ENCODE results near the gene WWC2.

Gene WWC2

GRCh38 chr4:183139972-183140570 lies 41.0 kb downstream of the WWC2 start:
- H2BK120ac ChIP-seq (ENCODE audit: low read depth, low read length) = no peak overlapping the region
- no peak overlapping the region for H2BK12ac ChIP-seq (ENCODE audit: low read length in 2 of 2)
- no peak for DNase-seq
- no peak overlapping the region for H2BK15ac ChIP-seq (ENCODE audit: low read depth, poor library complexity, severe bottlenecking)
- peak overlapping the region; percentile 82 for H2AK5ac ChIP-seq (ENCODE audit: low read length, severe bottlenecking)
- H4K91ac ChIP-seq (ENCODE audit: low read length) = no peak overlapping the region
- peak overlapping the region in 1 of 2 experiments; percentile 16 for H3K18ac ChIP-seq (ENCODE audit: low read depth in 1 of 2, low read length in 2 of 2)
- H2BK5ac ChIP-seq (ENCODE audit: low read depth, low read length, poor library complexity, severe bottlenecking) = no peak overlapping the region
- no peak overlapping the region for H3K4me3 ChIP-seq (ENCODE audit: insufficient read depth in 1 of 2, low read depth in 1 of 2, low read length in 2 of 2)
- WGBS = 84% methylated on average over 8 of the region's 9 CpGs
- H3K14ac ChIP-seq (ENCODE audit: low read length in 2 of 2) = no peak overlapping the region
- H3K27ac ChIP-seq (ENCODE audit: low read length, poor library complexity, severe bottlenecking) = peak overlapping the region; percentile 37
- H3K4me2 ChIP-seq (ENCODE audit: low read length, poor library complexity, severe bottlenecking) = no peak overlapping the region
- H3K4me1 ChIP-seq (ENCODE audit: control insufficient read depth, insufficient read depth, low read depth, low read length) = peaks cover 2% of the 10 kb centered on the region
- no peaks in the 10 kb centered on the region for H3K27me3 ChIP-seq (ENCODE audit: control insufficient read depth in 1 of 2, insufficient read depth in 1 of 2, low read length in 2 of 2)
- H3K79me1 ChIP-seq (replicated peaks; ENCODE audit: low read length, poor library complexity, severe bottlenecking) = peaks cover 15% of the 10 kb centered on the region
- H3K9me3 ChIP-seq (ENCODE audit: control insufficient read depth, low read length) = no peaks in the 10 kb centered on the region
- no peak overlapping the region for H2AFZ ChIP-seq (ENCODE audit: low read depth, low read length)
- H3K36me3 ChIP-seq (ENCODE audit: control insufficient read depth in 1 of 2, insufficient read depth in 2 of 2, low read depth in 1 of 2, low read length in 2 of 2) = no peaks in the 10 kb centered on the region
- H3K23ac ChIP-seq (ENCODE audit: low read length in 2 of 2) = no peak overlapping the region
- H3K4ac ChIP-seq (ENCODE audit: low read depth in 1 of 2, low read length in 2 of 2) = no peak overlapping the region
- no peak overlapping the region for H3K9ac ChIP-seq (ENCODE audit: low read length)
- peak overlapping the region; percentile 23 for H4K8ac ChIP-seq (ENCODE audit: low read length)

GRCh38 chr4:183140911-183141320 lies 41.9 kb downstream of the WWC2 start:
- H3K4me3 ChIP-seq (ENCODE audit: insufficient read depth in 1 of 2, low read depth in 1 of 2, low read length in 2 of 2) = no peak overlapping the region
- peaks cover 17% of the 10 kb centered on the region for H3K79me1 ChIP-seq (replicated peaks; ENCODE audit: low read length, poor library complexity, severe bottlenecking)
- peak; percentile 54 for DNase-seq
- no peak overlapping the region for H3K14ac ChIP-seq (ENCODE audit: low read length in 2 of 2)
- peak overlapping the region in 1 of 2 experiments; percentile 13 for H3K18ac ChIP-seq (ENCODE audit: low read depth in 1 of 2, low read length in 2 of 2)
- H4K8ac ChIP-seq (ENCODE audit: low read length) = no peak overlapping the region
- no peaks in the 10 kb centered on the region for H3K9me3 ChIP-seq (ENCODE audit: control insufficient read depth, low read length)
- WGBS = 7% methylated on average over 2 of the region's 2 CpGs
- H4K91ac ChIP-seq (ENCODE audit: low read length) = no peak overlapping the region
- H3K4me1 ChIP-seq (ENCODE audit: control insufficient read depth, insufficient read depth, low read depth, low read length) = peaks cover 2% of the 10 kb centered on the region
- H2BK12ac ChIP-seq (ENCODE audit: low read length in 2 of 2) = no peak overlapping the region
- peak overlapping the region; percentile 62 for H3K27ac ChIP-seq (ENCODE audit: low read length, poor library complexity, severe bottlenecking)
- no peak overlapping the region for H2AK5ac ChIP-seq (ENCODE audit: low read length, severe bottlenecking)
- H3K27me3 ChIP-seq (ENCODE audit: control insufficient read depth in 1 of 2, insufficient read depth in 1 of 2, low read length in 2 of 2) = no peaks in the 10 kb centered on the region
- H3K9ac ChIP-seq (ENCODE audit: low read length) = peak overlapping the region; percentile 6
- H2BK15ac ChIP-seq (ENCODE audit: low read depth, poor library complexity, severe bottlenecking) = no peak overlapping the region
- no peak overlapping the region for H2BK120ac ChIP-seq (ENCODE audit: low read depth, low read length)
- H3K4ac ChIP-seq (ENCODE audit: low read depth in 1 of 2, low read length in 2 of 2) = peak overlapping the region in 1 of 2 experiments; percentile 55
- no peak overlapping the region for H3K23ac ChIP-seq (ENCODE audit: low read length in 2 of 2)
- no peak overlapping the region for H2BK5ac ChIP-seq (ENCODE audit: low read depth, low read length, poor library complexity, severe bottlenecking)
- H2AFZ ChIP-seq (ENCODE audit: low read depth, low read length) = no peak overlapping the region
- H3K4me2 ChIP-seq (ENCODE audit: low read length, poor library complexity, severe bottlenecking) = no peak overlapping the region
- H3K36me3 ChIP-seq (ENCODE audit: control insufficient read depth in 1 of 2, insufficient read depth in 2 of 2, low read depth in 1 of 2, low read length in 2 of 2) = no peaks in the 10 kb centered on the region

- no peak overlapping the region for H3K4ac ChIP-seq (ENCODE audit: low read depth in 1 of 2, low read length in 2 of 2)
Measured at GRCh38 chr4:183141997-183142396, 42.9 kb downstream of the WWC2 start.

GRCh38 chr4:183142571-183143550 lies 43.8 kb downstream of the WWC2 start:
- Histone ChIP-seq H3K4me1 (ENCODE audit: control insufficient read depth, insufficient read depth, low read depth, low read length) (peaks cover 2% of the 10 kb centered on the region), H2BK12ac (ENCODE audit: low read length in 2 of 2) (no peak overlapping the region), H2AK5ac (ENCODE audit: low read length, severe bottlenecking) (no peak overlapping the region), H2BK15ac (ENCODE audit: low read depth, poor library complexity, severe bottlenecking) (peak overlapping the region; percentile 20), H3K14ac (ENCODE audit: low read length in 2 of 2) (no peak overlapping the region), H2AFZ (ENCODE audit: low read depth, low read length) (no peak overlapping the region), H2BK120ac (ENCODE audit: low read depth, low read length) (no peak overlapping the region), H4K8ac (ENCODE audit: low read length) (no peak overlapping the region), H3K27me3 (ENCODE audit: control insufficient read depth in 1 of 2, insufficient read depth in 1 of 2, low read length in 2 of 2) (no peaks in the 10 kb centered on the region), H3K4me2 (ENCODE audit: low read length, poor library complexity, severe bottlenecking) (no peak overlapping the region), H3K23ac (ENCODE audit: low read length in 2 of 2) (no peak overlapping the region), H3K36me3 (ENCODE audit: control insufficient read depth in 1 of 2, insufficient read depth in 2 of 2, low read depth in 1 of 2, low read length in 2 of 2) (no peaks in the 10 kb centered on the region), H3K9ac (ENCODE audit: low read length) (peak overlapping the region; percentile 14), H4K91ac (ENCODE audit: low read length) (no peak overlapping the region), H3K9me3 (ENCODE audit: control insufficient read depth, low read length) (no peaks in the 10 kb centered on the region), H3K18ac (ENCODE audit: low read depth in 1 of 2, low read length in 2 of 2) (no peak overlapping the region), H2BK5ac (ENCODE audit: low read depth, low read length, poor library complexity, severe bottlenecking) (no peak overlapping the region), H3K4me3 (ENCODE audit: insufficient read depth in 1 of 2, low read depth in 1 of 2, low read length in 2 of 2) (peak overlapping the region in 1 of 2 experiments; percentile 56), H3K79me1 (replicated peaks; ENCODE audit: low read length, poor library complexity, severe bottlenecking) (peaks cover 20% of the 10 kb centered on the region), H3K4ac (ENCODE audit: low read depth in 1 of 2, low read length in 2 of 2) (no peak overlapping the region), H3K27ac (ENCODE audit: low read length, poor library complexity, severe bottlenecking) (no peak overlapping the region)
- peak; percentile 49 for DNase-seq
- WGBS = 59% methylated on average over 6 of the region's 6 CpGs

More at GRCh38 chr4:183141997-183142396, 42.9 kb downstream of the WWC2 start:
- Histone ChIP-seq H3K27ac (ENCODE audit: low read length, poor library complexity, severe bottlenecking) (no peak overlapping the region), H3K9me3 (ENCODE audit: control insufficient read depth, low read length) (no peaks in the 10 kb centered on the region), H2BK5ac (ENCODE audit: low read depth, low read length, poor library complexity, severe bottlenecking) (no peak overlapping the region), H4K91ac (ENCODE audit: low read length) (no peak overlapping the region), H2BK12ac (ENCODE audit: low read length in 2 of 2) (no peak overlapping the region), H3K14ac (ENCODE audit: low read length in 2 of 2) (no peak overlapping the region), H3K23ac (ENCODE audit: low read length in 2 of 2) (no peak overlapping the region), H3K4me3 (ENCODE audit: insufficient read depth in 1 of 2, low read depth in 1 of 2, low read length in 2 of 2) (no peak overlapping the region), H2AFZ (ENCODE audit: low read depth, low read length) (no peak overlapping the region), H3K18ac (ENCODE audit: low read depth in 1 of 2, low read length in 2 of 2) (no peak overlapping the region), H3K4me2 (ENCODE audit: low read length, poor library complexity, severe bottlenecking) (no peak overlapping the region), H2BK15ac (ENCODE audit: low read depth, poor library complexity, severe bottlenecking) (no peak overlapping the region), H3K36me3 (ENCODE audit: control insufficient read depth in 1 of 2, insufficient read depth in 2 of 2, low read depth in 1 of 2, low read length in 2 of 2) (no peaks in the 10 kb centered on the region), H3K4me1 (ENCODE audit: control insufficient read depth, insufficient read depth, low read depth, low read length) (peaks cover 2% of the 10 kb centered on the region), H2AK5ac (ENCODE audit: low read length, severe bottlenecking) (no peak overlapping the region), H2BK120ac (ENCODE audit: low read depth, low read length) (no peak overlapping the region), H3K9ac (ENCODE audit: low read length) (peak overlapping the region; percentile 14), H3K79me1 (replicated peaks; ENCODE audit: low read length, poor library complexity, severe bottlenecking) (peaks cover 22% of the 10 kb centered on the region), H3K27me3 (ENCODE audit: control insufficient read depth in 1 of 2, insufficient read depth in 1 of 2, low read length in 2 of 2) (no peaks in the 10 kb centered on the region), H4K8ac (ENCODE audit: low read length) (no peak overlapping the region)
- no peak for DNase-seq
- WGBS = 93% methylated on average over 1 of the region's 1 CpG

All from mesenchymal stem cell (in vitro differentiated cells and primary cell).